ENCODE results near the gene ENDOG. TPM values are rescaled to one million over a fixed set of nuclear protein-coding genes. Genes with fewer than 3 reads are reported as not detected.
"Not testable (repeated sequence)": the region's sequence is repeated elsewhere in the genome, so short reads cannot be mapped to it uniquely, and the experiment has no call there.

The ENDOG gene
- total RNA-seq, 1 donor from 2014 or later, result 54.0 TPM

- no peaks in the 10 kb centered on the region for H3K27me3 ChIP-seq (ENCODE audit: control insufficient read depth, insufficient read depth, low read length)
- H3K4me3 ChIP-seq (ENCODE audit: low read depth, low read length), result no peak overlapping the region
- peaks cover 8% of the 10 kb centered on the region for H3K36me3 ChIP-seq (ENCODE audit: control insufficient read depth, insufficient read depth, low read length)
- DNase-seq (ENCODE audit: low read depth), result no peak
- TF ChIP-seq, protein P1, sequence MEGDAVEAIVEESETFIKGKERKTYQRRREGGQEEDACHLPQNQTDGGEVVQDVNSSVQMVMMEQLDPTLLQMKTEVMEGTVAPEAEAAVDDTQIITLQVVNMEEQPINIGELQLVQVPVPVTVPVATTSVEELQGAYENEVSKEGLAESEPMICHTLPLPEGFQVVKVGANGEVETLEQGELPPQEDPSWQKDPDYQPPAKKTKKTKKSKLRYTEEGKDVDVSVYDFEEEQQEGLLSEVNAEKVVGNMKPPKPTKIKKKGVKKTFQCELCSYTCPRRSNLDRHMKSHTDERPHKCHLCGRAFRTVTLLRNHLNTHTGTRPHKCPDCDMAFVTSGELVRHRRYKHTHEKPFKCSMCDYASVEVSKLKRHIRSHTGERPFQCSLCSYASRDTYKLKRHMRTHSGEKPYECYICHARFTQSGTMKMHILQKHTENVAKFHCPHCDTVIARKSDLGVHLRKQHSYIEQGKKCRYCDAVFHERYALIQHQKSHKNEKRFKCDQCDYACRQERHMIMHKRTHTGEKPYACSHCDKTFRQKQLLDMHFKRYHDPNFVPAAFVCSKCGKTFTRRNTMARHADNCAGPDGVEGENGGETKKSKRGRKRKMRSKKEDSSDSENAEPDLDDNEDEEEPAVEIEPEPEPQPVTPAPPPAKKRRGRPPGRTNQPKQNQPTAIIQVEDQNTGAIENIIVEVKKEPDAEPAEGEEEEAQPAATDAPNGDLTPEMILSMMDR (IDR thresholded peaks at IDR 0.05; ENCODE audit: insufficient read depth, low read length, severe bottlenecking), result no peak
- peak; percentile 68 for FAIRE-seq
Observed at GRCh38 chr9:128836509-128837145, 18.3 kb downstream of the ENDOG start.

- H3K36me3 ChIP-seq (ENCODE audit: control insufficient read depth, insufficient read depth, low read length), result peaks cover 7% of the 10 kb centered on the region
- TF ChIP-seq, protein P1 (IDR thresholded peaks at IDR 0.05; ENCODE audit: insufficient read depth, low read length, severe bottlenecking), result no peak
Observed at GRCh38 chr9:128838338-128838737, 20.0 kb downstream of the ENDOG start.

DNA sequence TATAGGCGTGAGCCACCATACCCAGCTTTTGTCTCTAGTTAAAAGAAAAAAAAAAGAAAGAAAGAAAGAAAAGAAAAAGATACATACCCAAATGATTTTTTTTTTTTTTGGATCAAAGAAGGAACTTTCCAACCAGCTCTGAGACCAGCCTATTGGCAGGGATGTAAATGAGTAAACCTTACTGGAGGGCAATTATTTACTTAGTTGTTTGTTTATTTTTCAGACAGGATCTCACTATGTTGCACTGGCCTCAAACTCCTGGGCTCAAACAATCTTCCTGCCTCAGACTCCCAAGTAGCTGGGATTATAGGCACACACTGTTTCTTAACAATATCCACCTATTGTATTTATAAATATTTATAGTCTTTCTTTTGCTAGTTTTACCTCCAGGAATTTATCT is 22.2 kb downstream of the ENDOG start:
- Histone ChIP-seq H3K27me3 (ENCODE audit: control insufficient read depth, insufficient read depth, low read length) (no peaks in the 10 kb centered on the region), H3K36me3 (ENCODE audit: control insufficient read depth, insufficient read depth, low read length) (peaks cover 2% of the 10 kb centered on the region), H3K4me3 (ENCODE audit: low read depth, low read length) (no peak overlapping the region)
- DNase-seq (ENCODE audit: low read depth) (no peak), FAIRE-seq (no peak)
- TF ChIP-seq, protein P1 (IDR thresholded peaks at IDR 0.05; ENCODE audit: insufficient read depth, low read length, severe bottlenecking), result no peak

More at GRCh38 chr9:128838338-128838737, 20.0 kb downstream of the ENDOG start:
- no peak for DNase-seq (ENCODE audit: low read depth)
- H3K4me3 ChIP-seq (ENCODE audit: low read depth, low read length), result no peak overlapping the region
- no peak for FAIRE-seq
- H3K27me3 ChIP-seq (ENCODE audit: control insufficient read depth, insufficient read depth, low read length), result no peaks in the 10 kb centered on the region

- no peaks in the 10 kb centered on the region for H3K36me3 ChIP-seq (ENCODE audit: control insufficient read depth, insufficient read depth, low read length)
Observed at GRCh38 chr9:128841694-128842492, 23.6 kb downstream of the ENDOG start.

DNA sequence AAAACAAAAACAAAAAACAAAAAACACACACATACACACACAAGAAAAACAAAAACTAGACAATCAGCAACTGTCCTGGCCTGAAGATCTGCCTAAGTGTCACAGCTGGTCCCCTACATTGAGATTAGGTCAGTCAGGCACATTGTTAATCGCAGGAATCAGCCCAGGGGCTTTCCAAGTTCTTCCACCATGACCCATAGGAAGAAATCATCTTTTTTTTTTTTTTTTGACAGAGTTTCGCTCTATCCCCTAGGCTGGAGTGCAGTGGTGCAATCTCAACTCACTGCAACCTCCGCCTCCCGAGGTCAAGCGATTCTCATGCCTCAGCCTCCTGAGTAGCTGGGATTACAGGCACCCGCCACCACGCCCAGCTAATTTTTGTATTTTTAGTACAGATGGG is 24.9 kb downstream of the ENDOG start:
- not testable (repeated sequence) for H3K4me3 ChIP-seq (ENCODE audit: low read depth, low read length); FAIRE-seq; H3K27me3 ChIP-seq (ENCODE audit: control insufficient read depth, insufficient read depth, low read length); H3K36me3 ChIP-seq (ENCODE audit: control insufficient read depth, insufficient read depth, low read length); DNase-seq (ENCODE audit: low read depth)

More at GRCh38 chr9:128841694-128842492, 23.6 kb downstream of the ENDOG start:
- DNase-seq (ENCODE audit: low read depth), result no peak
- Histone ChIP-seq H3K4me3 (ENCODE audit: low read depth, low read length) (no peak overlapping the region), H3K27me3 (ENCODE audit: control insufficient read depth, insufficient read depth, low read length) (no peaks in the 10 kb centered on the region)
- FAIRE-seq, result no peak
- TF ChIP-seq, protein P1 (IDR thresholded peaks at IDR 0.05; ENCODE audit: insufficient read depth, low read length, severe bottlenecking), result no peak

DNA sequence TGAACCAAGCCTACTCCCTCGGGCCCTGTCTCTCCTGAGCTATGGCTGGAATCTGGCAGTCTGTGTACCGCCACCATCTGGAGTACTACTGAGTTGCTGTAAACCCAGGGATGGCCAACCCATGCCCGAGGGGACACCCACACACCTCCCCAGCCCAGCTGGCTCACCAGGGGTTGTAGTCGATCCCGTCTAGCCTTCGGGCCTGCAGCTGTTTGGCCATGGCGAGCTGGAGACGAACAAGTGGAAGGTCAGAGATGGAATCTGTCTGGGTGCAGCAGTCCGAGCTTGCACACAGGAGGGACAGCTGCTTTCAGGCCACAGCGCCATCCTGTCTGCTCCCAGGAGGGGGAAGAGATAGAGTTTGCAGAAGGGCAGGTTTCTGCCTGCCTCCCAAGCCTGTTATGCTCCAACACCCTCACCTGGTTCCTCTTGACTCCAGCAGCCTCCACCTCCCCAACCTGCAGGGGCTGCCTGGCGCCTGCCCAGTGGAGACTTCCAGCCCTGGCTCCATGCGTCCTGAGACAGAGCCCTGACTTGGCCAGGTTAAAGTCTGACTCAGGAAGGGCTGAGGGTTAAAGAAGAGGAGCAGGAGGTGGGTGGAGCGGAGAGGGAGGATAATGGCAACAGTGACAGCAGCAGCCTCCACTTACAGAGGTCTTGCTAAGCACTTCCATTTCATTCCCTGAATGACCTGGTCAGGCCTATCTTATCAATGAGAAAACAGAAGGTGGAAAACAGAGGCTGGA is 27.1 kb downstream of the ENDOG start:
- FAIRE-seq, result peak; percentile 94
- H3K4me3 ChIP-seq (ENCODE audit: low read depth, low read length), result no peak overlapping the region
- TF ChIP-seq, protein P1 (IDR thresholded peaks at IDR 0.05; ENCODE audit: insufficient read depth, low read length, severe bottlenecking), result peak; percentile 71

More for the DNA sequence above, 27.1 kb downstream of the ENDOG start:
- peak; percentile 84 for DNase-seq (ENCODE audit: low read depth)
- Histone ChIP-seq H3K27me3 (ENCODE audit: control insufficient read depth, insufficient read depth, low read length) (no peaks in the 10 kb centered on the region), H3K36me3 (ENCODE audit: control insufficient read depth, insufficient read depth, low read length) (no peaks in the 10 kb centered on the region)
